Measurements from ENCODE around the gene SLC25A23.

SLC25A23 gene

GRCh38 chr19:6412447-6413091 is 47.0 kb downstream of the SLC25A23 start:
- TF ChIP-seq POLR2AphosphoS5 (IDR thresholded peaks at IDR 0.05; ENCODE audit: low read depth, low read length) (peak; percentile 19; the same call in 1 of the 2 replicates), TAF1 (IDR thresholded peaks at IDR 0.05; ENCODE audit: borderline replicate concordance, insufficient read depth, low read length) (no peak), SIN3A (IDR thresholded peaks at IDR 0.05; ENCODE audit: borderline replicate concordance, insufficient read depth, low read length) (no peak), REST (IDR thresholded peaks at IDR 0.05; ENCODE audit: insufficient read depth in 1 of 2, low read depth in 2 of 2, low read length in 2 of 2) (no peak)

- TF ChIP-seq SIN3A (IDR thresholded peaks at IDR 0.05; ENCODE audit: borderline replicate concordance, insufficient read depth, low read length) (no peak), REST (IDR thresholded peaks at IDR 0.05; ENCODE audit: insufficient read depth in 1 of 2, low read depth in 2 of 2, low read length in 2 of 2) (no peak), TAF1 (IDR thresholded peaks at IDR 0.05; ENCODE audit: borderline replicate concordance, insufficient read depth, low read length) (no peak), FOXP2 (optimal IDR thresholded peaks at IDR 0.05; ENCODE audit: borderline replicate concordance, extremely low read depth, extremely low read length, insufficient read depth) (no peak), POLR2AphosphoS5 (IDR thresholded peaks at IDR 0.05; ENCODE audit: low read depth, low read length) (no peak)
Observed at GRCh38 chr19:6412061-6412446, 47.5 kb downstream of the SLC25A23 start.

- TF ChIP-seq FOXP2 (optimal IDR thresholded peaks at IDR 0.05; ENCODE audit: borderline replicate concordance, extremely low read depth, extremely low read length, insufficient read depth) (no peak), TAF1 (IDR thresholded peaks at IDR 0.05; ENCODE audit: borderline replicate concordance, insufficient read depth, low read length) (no peak), POLR2AphosphoS5 (IDR thresholded peaks at IDR 0.05; ENCODE audit: low read depth, low read length) (no peak), REST (IDR thresholded peaks at IDR 0.05; ENCODE audit: insufficient read depth in 1 of 2, low read depth in 2 of 2, low read length in 2 of 2) (no peak), SIN3A (IDR thresholded peaks at IDR 0.05; ENCODE audit: borderline replicate concordance, insufficient read depth, low read length) (no peak)
Observed at GRCh38 chr19:6409346-6409745, 50.2 kb downstream of the SLC25A23 start.

- TF ChIP-seq TAF1 (IDR thresholded peaks at IDR 0.05; ENCODE audit: borderline replicate concordance, insufficient read depth, low read length) = no peak
- TF ChIP-seq POLR2AphosphoS5 (IDR thresholded peaks at IDR 0.05; ENCODE audit: low read depth, low read length) = no peak
- no peak for TF ChIP-seq SIN3A (IDR thresholded peaks at IDR 0.05; ENCODE audit: borderline replicate concordance, insufficient read depth, low read length)
- no peak for TF ChIP-seq FOXP2 (optimal IDR thresholded peaks at IDR 0.05; ENCODE audit: borderline replicate concordance, extremely low read depth, extremely low read length, insufficient read depth)
- TF ChIP-seq REST (IDR thresholded peaks at IDR 0.05; ENCODE audit: insufficient read depth in 1 of 2, low read depth in 2 of 2, low read length in 2 of 2) = no peak
Observed at GRCh38 chr19:6406401-6406800, 53.2 kb downstream of the SLC25A23 start.

Measured in PFSK-1 (cell line).